ENCODE measurements around the gene MBP. TPM values are rescaled to one million over a fixed set of nuclear protein-coding genes. Genes with fewer than 3 reads are reported as not detected.

The MBP gene
- total and polyA plus RNA-seq, 2 experiments from 2014 or later, result 18.4 to 22.9 TPM

DNA sequence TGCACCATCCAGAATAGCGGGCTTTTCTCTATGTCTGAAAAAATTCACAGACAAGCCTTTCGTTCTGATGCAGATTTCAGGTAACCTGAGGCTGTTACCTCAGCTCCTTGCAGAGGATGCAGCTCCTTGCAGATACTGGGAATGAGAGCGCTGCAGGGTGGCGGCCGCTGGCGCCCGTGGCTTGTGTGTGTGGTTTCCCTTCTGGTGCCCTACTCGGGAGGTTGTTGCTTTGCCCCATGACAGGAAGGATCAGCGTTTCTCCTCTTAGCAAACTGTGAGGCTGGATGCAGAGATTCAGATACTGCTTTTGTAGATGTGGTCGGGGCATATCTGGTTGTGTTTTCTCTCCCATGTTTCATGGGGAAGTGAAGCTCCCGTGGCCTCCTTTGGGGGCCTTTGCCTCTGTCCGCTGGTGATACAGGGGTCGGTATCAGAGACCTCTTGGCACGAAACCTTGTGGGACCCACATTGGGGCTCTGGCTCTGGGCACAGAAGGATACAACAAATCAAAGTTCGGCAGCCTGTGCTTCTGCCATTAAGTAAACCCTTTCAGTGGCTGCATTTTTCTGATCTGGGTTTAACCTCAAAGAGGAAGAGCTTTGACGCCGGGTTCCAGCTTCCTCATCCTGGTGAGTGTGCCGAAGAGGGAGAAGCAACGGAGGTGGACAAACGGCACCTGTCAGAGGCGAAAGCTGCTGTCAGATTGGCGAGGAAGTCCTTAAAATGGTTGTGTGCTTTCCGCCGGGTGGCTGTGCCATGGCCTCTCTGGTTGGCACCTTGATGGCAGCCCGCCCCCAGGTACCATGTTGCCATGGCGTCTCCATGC, 127.8 kb downstream of the MBP start:
- Histone ChIP-seq H3K4me1 (ENCODE audit: insufficient read depth) (peaks cover 9% of the 10 kb centered on the region), H2AFZ (no peak overlapping the region), H3K79me2 (replicated peaks; ENCODE audit: insufficient read depth) (no peaks in the 10 kb centered on the region), H3F3A (replicated peaks; ENCODE audit: low read depth) (no peaks in the 10 kb centered on the region), H3K9me2 (ENCODE audit: insufficient read depth) (no peaks in the 10 kb centered on the region), H3K36me3 (ENCODE audit: insufficient read depth) (no peaks in the 10 kb centered on the region), H3K4me2 (no peak overlapping the region), H4K20me1 (replicated peaks; ENCODE audit: insufficient read depth) (no peaks in the 10 kb centered on the region), H3K4me3 (no peak overlapping the region), H3K27ac (ENCODE audit: low read depth) (no peak overlapping the region), H3K27me3 (ENCODE audit: insufficient read depth) (no peaks in the 10 kb centered on the region)
- ATAC-seq (no peak), DNase-seq (ENCODE audit: low spot score) (no peak)
- H3K27ac Mint-ChIP-seq, result no peak overlapping the region
- peaks cover 12% of the 10 kb centered on the region for H3K27me3 Mint-ChIP-seq (ENCODE audit: insufficient read depth, low read depth, poor library complexity)
- peaks cover 28% of the 10 kb centered on the region for H3K4me1 Mint-ChIP-seq
- H3K4me3 Mint-ChIP-seq, result no peak overlapping the region
- H3K9me3 Mint-ChIP-seq, result no peaks in the 10 kb centered on the region
- no peak for TF ChIP-seq POLR2AphosphoS5 (IDR thresholded peaks at IDR 0.05; ENCODE audit: low read depth)
- TF ChIP-seq, protein P1, sequence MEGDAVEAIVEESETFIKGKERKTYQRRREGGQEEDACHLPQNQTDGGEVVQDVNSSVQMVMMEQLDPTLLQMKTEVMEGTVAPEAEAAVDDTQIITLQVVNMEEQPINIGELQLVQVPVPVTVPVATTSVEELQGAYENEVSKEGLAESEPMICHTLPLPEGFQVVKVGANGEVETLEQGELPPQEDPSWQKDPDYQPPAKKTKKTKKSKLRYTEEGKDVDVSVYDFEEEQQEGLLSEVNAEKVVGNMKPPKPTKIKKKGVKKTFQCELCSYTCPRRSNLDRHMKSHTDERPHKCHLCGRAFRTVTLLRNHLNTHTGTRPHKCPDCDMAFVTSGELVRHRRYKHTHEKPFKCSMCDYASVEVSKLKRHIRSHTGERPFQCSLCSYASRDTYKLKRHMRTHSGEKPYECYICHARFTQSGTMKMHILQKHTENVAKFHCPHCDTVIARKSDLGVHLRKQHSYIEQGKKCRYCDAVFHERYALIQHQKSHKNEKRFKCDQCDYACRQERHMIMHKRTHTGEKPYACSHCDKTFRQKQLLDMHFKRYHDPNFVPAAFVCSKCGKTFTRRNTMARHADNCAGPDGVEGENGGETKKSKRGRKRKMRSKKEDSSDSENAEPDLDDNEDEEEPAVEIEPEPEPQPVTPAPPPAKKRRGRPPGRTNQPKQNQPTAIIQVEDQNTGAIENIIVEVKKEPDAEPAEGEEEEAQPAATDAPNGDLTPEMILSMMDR (conservative IDR thresholded peaks at IDR 0.05; ENCODE audit: low read depth in 2 of 2), result no peak
- no peaks in the 10 kb centered on the region for H3K36me3 Mint-ChIP-seq (ENCODE audit: low read depth)

DNA sequence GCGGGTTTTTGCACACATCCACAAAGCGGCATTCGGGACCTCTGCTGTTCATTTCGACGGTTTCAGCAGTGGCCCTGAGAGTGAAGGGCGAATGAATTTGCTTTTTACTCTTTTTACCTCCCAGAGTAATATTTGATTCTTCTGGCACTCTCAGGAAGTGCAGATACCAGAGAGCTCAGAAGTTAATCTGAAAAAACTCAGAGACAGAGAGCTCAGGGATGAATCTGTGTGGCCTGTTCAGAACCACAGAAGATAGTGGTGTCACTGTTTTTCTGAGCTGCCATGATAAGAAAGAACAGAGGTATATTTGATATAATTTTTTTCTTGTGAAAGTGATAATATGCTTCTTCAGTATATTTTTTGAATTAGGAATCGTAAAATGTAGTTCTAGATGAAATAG, 129.3 kb downstream of the MBP start:
- no peak overlapping the region for H3K4me3 Mint-ChIP-seq
- Histone ChIP-seq H3F3A (replicated peaks; ENCODE audit: low read depth) (no peaks in the 10 kb centered on the region), H3K9me2 (ENCODE audit: insufficient read depth) (no peaks in the 10 kb centered on the region), H3K4me2 (no peak overlapping the region), H2AFZ (no peak overlapping the region), H4K20me1 (replicated peaks; ENCODE audit: insufficient read depth) (no peaks in the 10 kb centered on the region), H3K36me3 (ENCODE audit: insufficient read depth) (no peaks in the 10 kb centered on the region), H3K27ac (ENCODE audit: low read depth) (no peak overlapping the region), H3K4me3 (no peak overlapping the region), H3K79me2 (replicated peaks; ENCODE audit: insufficient read depth) (no peaks in the 10 kb centered on the region), H3K4me1 (ENCODE audit: insufficient read depth) (peaks cover 8% of the 10 kb centered on the region), H3K27me3 (ENCODE audit: insufficient read depth) (no peaks in the 10 kb centered on the region)
- no peak for DNase-seq (ENCODE audit: low spot score)
- H3K27me3 Mint-ChIP-seq (ENCODE audit: insufficient read depth, low read depth, poor library complexity), result peaks cover 10% of the 10 kb centered on the region
- no peak for ATAC-seq
- H3K4me1 Mint-ChIP-seq, result peaks cover 22% of the 10 kb centered on the region
- no peak overlapping the region for H3K27ac Mint-ChIP-seq
- H3K36me3 Mint-ChIP-seq (ENCODE audit: low read depth), result no peaks in the 10 kb centered on the region
- no peaks in the 10 kb centered on the region for H3K9me3 Mint-ChIP-seq
- TF ChIP-seq, protein P2, sequence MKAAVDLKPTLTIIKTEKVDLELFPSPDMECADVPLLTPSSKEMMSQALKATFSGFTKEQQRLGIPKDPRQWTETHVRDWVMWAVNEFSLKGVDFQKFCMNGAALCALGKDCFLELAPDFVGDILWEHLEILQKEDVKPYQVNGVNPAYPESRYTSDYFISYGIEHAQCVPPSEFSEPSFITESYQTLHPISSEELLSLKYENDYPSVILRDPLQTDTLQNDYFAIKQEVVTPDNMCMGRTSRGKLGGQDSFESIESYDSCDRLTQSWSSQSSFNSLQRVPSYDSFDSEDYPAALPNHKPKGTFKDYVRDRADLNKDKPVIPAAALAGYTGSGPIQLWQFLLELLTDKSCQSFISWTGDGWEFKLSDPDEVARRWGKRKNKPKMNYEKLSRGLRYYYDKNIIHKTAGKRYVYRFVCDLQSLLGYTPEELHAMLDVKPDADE (IDR thresholded peaks at IDR 0.05), result no peak
- TF ChIP-seq STAT1 (IDR thresholded peaks at IDR 0.05; ENCODE audit: unreplicated experiment) (no peak), POLR2AphosphoS5 (IDR thresholded peaks at IDR 0.05; ENCODE audit: low read depth) (no peak), EZH2phosphoT487 (IDR thresholded peaks at IDR 0.05; ENCODE audit: unreplicated experiment) (no peak), ZNF114 (CRISPR knock-in tag; IDR thresholded peaks at IDR 0.05) (no peak), JUNB (IDR thresholded peaks at IDR 0.05; ENCODE audit: unreplicated experiment) (no peak), NANOG (IDR thresholded peaks at IDR 0.05; ENCODE audit: borderline replicate concordance) (no peak), ZNF331 (CRISPR knock-in tag; IDR thresholded peaks at IDR 0.05; ENCODE audit: low read depth) (no peak), CREB1 (CRISPR knock-in tag; IDR thresholded peaks at IDR 0.05; ENCODE audit: low read depth) (no peak), EZH2 (IDR thresholded peaks at IDR 0.05; ENCODE audit: low read depth, unreplicated experiment) (no peak)
- TF ChIP-seq, protein P1 (conservative IDR thresholded peaks at IDR 0.05; ENCODE audit: low read depth in 2 of 2), result no peak
- TF ChIP-seq, protein P3, sequence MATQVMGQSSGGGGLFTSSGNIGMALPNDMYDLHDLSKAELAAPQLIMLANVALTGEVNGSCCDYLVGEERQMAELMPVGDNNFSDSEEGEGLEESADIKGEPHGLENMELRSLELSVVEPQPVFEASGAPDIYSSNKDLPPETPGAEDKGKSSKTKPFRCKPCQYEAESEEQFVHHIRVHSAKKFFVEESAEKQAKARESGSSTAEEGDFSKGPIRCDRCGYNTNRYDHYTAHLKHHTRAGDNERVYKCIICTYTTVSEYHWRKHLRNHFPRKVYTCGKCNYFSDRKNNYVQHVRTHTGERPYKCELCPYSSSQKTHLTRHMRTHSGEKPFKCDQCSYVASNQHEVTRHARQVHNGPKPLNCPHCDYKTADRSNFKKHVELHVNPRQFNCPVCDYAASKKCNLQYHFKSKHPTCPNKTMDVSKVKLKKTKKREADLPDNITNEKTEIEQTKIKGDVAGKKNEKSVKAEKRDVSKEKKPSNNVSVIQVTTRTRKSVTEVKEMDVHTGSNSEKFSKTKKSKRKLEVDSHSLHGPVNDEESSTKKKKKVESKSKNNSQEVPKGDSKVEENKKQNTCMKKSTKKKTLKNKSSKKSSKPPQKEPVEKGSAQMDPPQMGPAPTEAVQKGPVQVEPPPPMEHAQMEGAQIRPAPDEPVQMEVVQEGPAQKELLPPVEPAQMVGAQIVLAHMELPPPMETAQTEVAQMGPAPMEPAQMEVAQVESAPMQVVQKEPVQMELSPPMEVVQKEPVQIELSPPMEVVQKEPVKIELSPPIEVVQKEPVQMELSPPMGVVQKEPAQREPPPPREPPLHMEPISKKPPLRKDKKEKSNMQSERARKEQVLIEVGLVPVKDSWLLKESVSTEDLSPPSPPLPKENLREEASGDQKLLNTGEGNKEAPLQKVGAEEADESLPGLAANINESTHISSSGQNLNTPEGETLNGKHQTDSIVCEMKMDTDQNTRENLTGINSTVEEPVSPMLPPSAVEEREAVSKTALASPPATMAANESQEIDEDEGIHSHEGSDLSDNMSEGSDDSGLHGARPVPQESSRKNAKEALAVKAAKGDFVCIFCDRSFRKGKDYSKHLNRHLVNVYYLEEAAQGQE (IDR thresholded peaks at IDR 0.05; ENCODE audit: unreplicated experiment), result no peak

Measured in GM23338 (cell line).